MCF 10A (cell line): Measurements from ENCODE around the gene GON4L. TPM values are rescaled to one million over a fixed set of nuclear protein-coding genes. Genes with fewer than 3 reads are reported as not detected.
"Not testable (repeated sequence)": the region's sequence is repeated elsewhere in the genome, so short reads cannot be mapped to it uniquely, and the experiment has no call there.

Experiments used
- BruUV-seq: library from RNA; stranded (reverse); fragments of 400-500 nt; replicated peaks from 2 replicates; lab custom pipeline; 2021; lab: Mats Ljungman, UMichigan
- CTCF ChIA-PET: fragments of 300-600 bp; sonication (Branson Sonifier 250); formaldehyde crosslinking; extraction: SDS; loops from one replicate; lab custom pipeline; 2021; ENCODE audit warnings: antibody characterized with exemption, inconsistent platforms; lab: Yijun Ruan, JAX
- POLR2A ChIA-PET: fragments of 300-600, 350-650 bp; sonication (Branson Sonifier 250); formaldehyde crosslinking; extraction: SDS; loops from one replicate; lab custom pipeline; 2020; ENCODE audit warnings: antibody characterized with exemption, inconsistent platforms; lab: Yijun Ruan, JAX
- DNase-seq: peaks from one replicate; pipeline ENCODE4 v3.0.0-alpha.2; 2018; ENCODE audit not compliant: unreplicated experiment
- H3K27ac Mint-ChIP-seq: one replicate; pipeline ENCODE4 v1.8.0; 2022; ENCODE audit warnings: mild to moderate bottlenecking, low read depth, mixed read lengths; ENCODE audit not compliant: unreplicated experiment
- H3K27me3 Mint-ChIP-seq: one replicate; pipeline ENCODE4 v1.8.0; 2022; ENCODE audit warnings: mixed read lengths; ENCODE audit not compliant: insufficient read depth, unreplicated experiment
- H3K36me3 Mint-ChIP-seq: one replicate; pipeline ENCODE4 v1.8.0; 2022; ENCODE audit warnings: mild to moderate bottlenecking, moderate library complexity, mixed read lengths; ENCODE audit not compliant: insufficient read depth, unreplicated experiment
- H3K4me1 Mint-ChIP-seq: one replicate; pipeline ENCODE4 v1.8.0; 2022; ENCODE audit warnings: mixed read lengths; ENCODE audit not compliant: insufficient read depth, unreplicated experiment
- H3K4me3 Mint-ChIP-seq: one replicate; pipeline ENCODE4 v1.8.0; 2022; ENCODE audit warnings: mild to moderate bottlenecking, moderate library complexity, mixed read lengths; ENCODE audit not compliant: unreplicated experiment
- H3K9me3 Mint-ChIP-seq: one replicate; pipeline ENCODE4 v1.8.0; 2022; ENCODE audit warnings: mixed read lengths; ENCODE audit not compliant: unreplicated experiment
- intact Hi-C: fragments of 100-400 bp; cut with micrococcal nuclease; formaldehyde crosslinking; loops from 2 replicates; pipeline ENCODE4 v1.14.1; 2022
- total RNA-seq: library from RNA; stranded (reverse); gene quantifications from 2 replicates; pipeline ENCODE4 v1.2.3, GENCODE V29; 2022
- TF ChIP-seq, protein P1 (sequence below): fragments of 200-600 bp; IDR thresholded peaks from one replicate; pipeline ENCODE4 v1.8.0; 2022; ENCODE audit warnings: antibody characterized with exemption, mild to moderate bottlenecking; ENCODE audit not compliant: unreplicated experiment

The GON4L gene
- total RNA-seq, 1 experiment from 2014 or later, result 60.1 TPM

DNA sequence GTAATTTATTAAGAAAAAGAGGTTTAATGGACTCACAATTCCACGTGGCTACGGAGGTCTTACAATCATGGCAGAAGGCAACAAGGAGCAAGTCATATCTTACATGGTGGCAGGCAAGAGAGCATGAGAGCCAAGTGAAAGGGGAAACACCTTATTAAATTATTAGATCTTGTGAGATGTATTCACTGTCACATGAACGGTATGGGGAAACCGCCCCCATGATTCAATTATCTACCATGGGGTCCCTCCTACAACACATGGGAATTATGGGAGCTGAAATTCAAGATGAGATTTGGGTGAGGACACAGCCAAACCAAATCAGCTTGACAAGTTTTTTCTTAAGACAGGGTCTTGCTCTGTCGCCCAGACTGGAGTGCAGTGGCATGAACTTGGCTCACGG, 153.8 kb downstream of the GON4L start:
- TF ChIP-seq, protein P1, sequence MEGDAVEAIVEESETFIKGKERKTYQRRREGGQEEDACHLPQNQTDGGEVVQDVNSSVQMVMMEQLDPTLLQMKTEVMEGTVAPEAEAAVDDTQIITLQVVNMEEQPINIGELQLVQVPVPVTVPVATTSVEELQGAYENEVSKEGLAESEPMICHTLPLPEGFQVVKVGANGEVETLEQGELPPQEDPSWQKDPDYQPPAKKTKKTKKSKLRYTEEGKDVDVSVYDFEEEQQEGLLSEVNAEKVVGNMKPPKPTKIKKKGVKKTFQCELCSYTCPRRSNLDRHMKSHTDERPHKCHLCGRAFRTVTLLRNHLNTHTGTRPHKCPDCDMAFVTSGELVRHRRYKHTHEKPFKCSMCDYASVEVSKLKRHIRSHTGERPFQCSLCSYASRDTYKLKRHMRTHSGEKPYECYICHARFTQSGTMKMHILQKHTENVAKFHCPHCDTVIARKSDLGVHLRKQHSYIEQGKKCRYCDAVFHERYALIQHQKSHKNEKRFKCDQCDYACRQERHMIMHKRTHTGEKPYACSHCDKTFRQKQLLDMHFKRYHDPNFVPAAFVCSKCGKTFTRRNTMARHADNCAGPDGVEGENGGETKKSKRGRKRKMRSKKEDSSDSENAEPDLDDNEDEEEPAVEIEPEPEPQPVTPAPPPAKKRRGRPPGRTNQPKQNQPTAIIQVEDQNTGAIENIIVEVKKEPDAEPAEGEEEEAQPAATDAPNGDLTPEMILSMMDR, result no peak
- H3K27ac Mint-ChIP-seq, result no peak overlapping the region
- ChIA-PET CTCF (no interaction called here), POLR2A (no interaction called here)
- no peak for DNase-seq
- intact Hi-C loops, result no loop called here
- H3K4me3 Mint-ChIP-seq, result no peak overlapping the region
- peaks cover 5% of the 10 kb centered on the region for H3K9me3 Mint-ChIP-seq
- peaks cover 19% of the 10 kb centered on the region for H3K36me3 Mint-ChIP-seq
- H3K4me1 Mint-ChIP-seq, result peaks cover 26% of the 10 kb centered on the region
- H3K27me3 Mint-ChIP-seq, result no peaks in the 10 kb centered on the region
- no TSS peak for BruUV-seq

DNA sequence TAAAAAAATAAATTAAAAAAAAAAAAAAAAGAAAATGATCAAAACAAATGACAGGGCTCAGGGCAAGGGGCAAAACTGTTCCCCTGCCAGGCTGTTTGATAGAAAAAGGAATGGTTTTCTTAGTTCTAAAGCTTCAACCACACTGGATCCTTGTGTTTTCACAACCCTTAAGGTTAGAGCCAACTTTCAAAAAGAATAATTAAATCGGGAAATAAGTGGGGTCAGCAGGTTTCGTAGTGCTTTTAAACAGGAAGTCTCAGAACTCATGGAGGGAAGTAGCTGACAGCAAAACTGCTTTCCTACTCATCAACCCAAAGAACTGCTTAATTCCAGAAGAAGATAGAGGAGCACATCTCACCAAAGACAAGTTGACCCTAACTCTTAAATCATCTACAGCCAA, 155.3 kb downstream of the GON4L start:
- H3K27ac Mint-ChIP-seq, BruUV-seq, H3K4me3 Mint-ChIP-seq, intact Hi-C loops, CTCF ChIA-PET, H3K27me3 Mint-ChIP-seq, DNase-seq, H3K9me3 Mint-ChIP-seq, POLR2A ChIA-PET: not testable (repeated sequence)
- Mint-ChIP-seq H3K36me3 (peaks cover 11% of the 10 kb centered on the region), H3K4me1 (peaks cover 37% of the 10 kb centered on the region)

Other genes with a start within 250 kb of the GON4L start
- gene MSTO1, start 247.0 kb downstream of the GON4L start, total RNA-seq, result 130 and 140 TPM in 2 replicates
- gene YY1AP1, start 168.4 kb downstream of the GON4L start, total RNA-seq, result 78.6 and 88.5 TPM in 2 replicates
- gene DAP3, start 168.1 kb downstream of the GON4L start, total RNA-seq, result 226 and 235 TPM in 2 replicates
- gene SYT11, start 2.4 kb upstream of the GON4L start, total RNA-seq, result 0.14 TPM in 1 of 2 replicates, not detected in the other
- gene RIT1, start 54.1 kb upstream of the GON4L start, total RNA-seq, result 36.2 and 43.1 TPM in 2 replicates
- 90.9 and 104 TPM in 2 replicates for gene KHDC4, start 77.2 kb upstream of the GON4L start, total RNA-seq
- gene RXFP4, start 84.4 kb upstream of the GON4L start, total RNA-seq, result not detected in 2 replicates
- gene ARHGEF2, start 121.3 kb upstream of the GON4L start, total RNA-seq, result 498 and 555 TPM in 2 replicates
- 477 and 589 TPM in 2 replicates for gene SSR2, start 163.7 kb upstream of the GON4L start, total RNA-seq
- gene UBQLN4, start 196.6 kb upstream of the GON4L start, total RNA-seq, result 49.0 and 51.4 TPM in 2 replicates
- gene LAMTOR2, start 197.6 kb upstream of the GON4L start, total RNA-seq, result 88.1 and 104 TPM in 2 replicates
- 1.6 and 5.5 TPM in 2 replicates for gene RAB25, start 203.9 kb upstream of the GON4L start, total RNA-seq
- gene MEX3A, start 225.3 kb upstream of the GON4L start, total RNA-seq, result 0.88 and 0.91 TPM in 2 replicates